Liver (tissue), 9 donors: Measurements from ENCODE around the gene FUS. TPM values are rescaled to one million over a fixed set of nuclear protein-coding genes. Genes with fewer than 3 reads are reported as not detected.

Experiments used
- DNase-seq: peaks from one replicate; pipeline ENCODE4 v3.0.0-alpha.2; 2017; ENCODE audit warnings: low spot score
- H3K27ac ChIP-seq, 2 donors: one replicate each; pipeline ENCODE4 v1.7.0; 2013; ENCODE audit warnings: inconsistent platforms in 2 of 2, low read length in 2 of 2, control low read depth in 1 of 2, low read depth in 1 of 2, mild to moderate bottlenecking in 1 of 2
- H3K27me3 ChIP-seq, 4 donors: one replicate each; pipeline versions ENCODE4 v1.6.1 to v1.7.0; 2013; ENCODE audit warnings: low read length in 3 of 4, inconsistent platforms in 1 of 4, mild to moderate bottlenecking in 1 of 4, moderate library complexity in 1 of 4; ENCODE audit not compliant: control insufficient read depth in 4 of 4, insufficient read depth in 4 of 4
- H3K36me3 ChIP-seq, 4 donors: one replicate each; pipeline versions ENCODE4 v1.6.1 to v1.7.0; 2013; ENCODE audit warnings: low read length in 3 of 4, mild to moderate bottlenecking in 3 of 4, low read depth in 1 of 4, moderate library complexity in 1 of 4; ENCODE audit not compliant: control insufficient read depth in 4 of 4, insufficient read depth in 3 of 4
- H3K4me1 ChIP-seq, 4 donors: one replicate each; pipeline versions ENCODE4 v1.6.1 to v1.7.0; 2013; ENCODE audit warnings: low read length in 3 of 4, mild to moderate bottlenecking in 3 of 4, moderate library complexity in 1 of 4; ENCODE audit not compliant: control insufficient read depth in 4 of 4, insufficient read depth in 4 of 4
- H3K4me3 ChIP-seq, 3 donors: one replicate each; pipeline versions ENCODE4 v1.6.1 to v1.7.0; 2013; ENCODE audit warnings: low read length in 3 of 3, control low read depth in 1 of 3, low read depth in 1 of 3, mild to moderate bottlenecking in 1 of 3
- H3K9ac ChIP-seq, 2 donors: one replicate each; pipeline ENCODE4 v1.7.0; 2013; ENCODE audit warnings: low read length in 2 of 2, mild to moderate bottlenecking in 2 of 2, moderate library complexity in 2 of 2, control low read depth in 1 of 2, low read depth in 1 of 2
- H3K9me3 ChIP-seq, 4 donors: one replicate each; pipeline versions ENCODE4 v1.6.1 to v1.7.0; 2013; ENCODE audit warnings: low read length in 3 of 4; ENCODE audit not compliant: control insufficient read depth in 4 of 4
- EGR1 ChIP-seq, 2 donors: IDR thresholded peaks; 2 replicates each; pipeline ENCODE4 v1.6.1; 2016 to 2018; ENCODE audit warnings: antibody characterized with exemption in 2 of 2, low read depth in 2 of 2
- FOXA1 ChIP-seq: IDR thresholded peaks from 2 replicates; pipeline ENCODE4 v1.6.1; 2016; ENCODE audit warnings: antibody characterized with exemption
- FOXA2 ChIP-seq: IDR thresholded peaks from 2 replicates; pipeline ENCODE4 v1.6.1; 2016; ENCODE audit warnings: antibody characterized with exemption
- GABPA ChIP-seq, 2 donors: IDR thresholded peaks in 1 of 2; conservative IDR thresholded peaks in 1 of 2; 2 replicates each; pipeline ENCODE4 v1.6.1; 2016; ENCODE audit warnings: antibody characterized with exemption in 2 of 2, mild to moderate bottlenecking in 1 of 2, moderate library complexity in 1 of 2
- HNF4A ChIP-seq, 2 donors: conservative IDR thresholded peaks; 2 replicates each; pipeline ENCODE4 v1.6.1; 2016; ENCODE audit warnings: antibody characterized with exemption in 2 of 2, mild to moderate bottlenecking in 2 of 2
- HNF4G ChIP-seq: IDR thresholded peaks from 2 replicates; pipeline ENCODE4 v1.6.1; 2016; ENCODE audit warnings: antibody characterized with exemption
- JUND ChIP-seq, 2 donors: IDR thresholded peaks; 2 replicates each; pipeline ENCODE4 v1.6.1; 2016; ENCODE audit warnings: antibody characterized with exemption in 2 of 2
- NR2F2 ChIP-seq: IDR thresholded peaks from 2 replicates; pipeline ENCODE4 v1.6.1; 2016; ENCODE audit warnings: antibody characterized with exemption
- RAD21 ChIP-seq, 2 donors: IDR thresholded peaks; 2 replicates each; pipeline ENCODE4 v1.6.1; 2016; ENCODE audit warnings: antibody characterized with exemption in 2 of 2, mild to moderate bottlenecking in 2 of 2
- RXRA ChIP-seq, 2 donors: IDR thresholded peaks; 2 replicates each; pipeline ENCODE4 v1.6.1; 2017 to 2018; ENCODE audit warnings: antibody characterized with exemption in 2 of 2, mild to moderate bottlenecking in 1 of 2
- SP1 ChIP-seq: IDR thresholded peaks from 2 replicates; pipeline ENCODE4 v1.6.1; 2018; ENCODE audit warnings: antibody characterized with exemption, mild to moderate bottlenecking
- TAF1 ChIP-seq: conservative IDR thresholded peaks from 2 replicates; pipeline ENCODE4 v1.6.1; 2016; ENCODE audit warnings: antibody characterized with exemption, mild to moderate bottlenecking
- YY1 ChIP-seq: IDR thresholded peaks from 2 replicates; pipeline ENCODE4 v1.6.1; 2016; ENCODE audit warnings: antibody characterized with exemption, mild to moderate bottlenecking
- WGBS: extraction: QIAGEN DNeasy Blood & Tissue Kit; methylation state at CpG from one replicate; pipeline ENCODE4 v1.1.7; 2013; 5-methylcytosine and 5-hydroxymethylcytosine counted together
- polyA plus RNA-seq, 2 donors: library from polyadenylated mRNA; stranded (reverse) in 1 of 2; unstranded in 1 of 2; fragments of 200-250 nt in 1 of 2; fragments of >200 nt in 1 of 2; fragmentation: Nextera tagmentation in 1 of 2; extraction: Ambion mirVana in 1 of 2; gene quantifications; one replicate each; pipeline versions ENCODE4 v1.2.1 to v1.2.3, GENCODE V29; 2013 to 2015
- total RNA-seq, 2 donors: library from RNA; depleted of rRNA; stranded (reverse); fragments of >200 nt; gene quantifications; one replicate each; pipeline ENCODE4 v1.2.3, GENCODE V29; 2014
- TF ChIP-seq, protein P1 (sequence below): fragments of 150-350 bp; IDR thresholded peaks from 2 replicates; pipeline ENCODE4 v1.5.1; 2017; ENCODE audit warnings: improper control_type of control experiment, low read depth, low read length; ENCODE audit not compliant: missing input control
- TF ChIP-seq, protein P2 (sequence below): IDR thresholded peaks from 2 replicates; pipeline ENCODE4 v1.6.1; 2016; ENCODE audit warnings: antibody characterized with exemption
- TF ChIP-seq, protein P3 (sequence below): IDR thresholded peaks from 2 replicates; pipeline ENCODE4 v1.6.1; 2016; ENCODE audit warnings: antibody characterized with exemption
- TF ChIP-seq, protein P4 (sequence below): IDR thresholded peaks from 2 replicates; pipeline ENCODE4 v1.6.1; 2016; ENCODE audit warnings: antibody characterized with exemption, mild to moderate bottlenecking
- TF ChIP-seq, protein P5 (sequence below): IDR thresholded peaks from 2 replicates; pipeline ENCODE4 v1.6.1; 2016; ENCODE audit warnings: antibody characterized with exemption
- donor health status: healthy.
- donor health status: healthy.
- donor health status: healthy.
- donor health status: healthy.
- donor health status: healthy.

Gene FUS
- total and polyA plus RNA-seq, 4 donors = 7.5 to 51.5 (median 39.3) TPM

DNA sequence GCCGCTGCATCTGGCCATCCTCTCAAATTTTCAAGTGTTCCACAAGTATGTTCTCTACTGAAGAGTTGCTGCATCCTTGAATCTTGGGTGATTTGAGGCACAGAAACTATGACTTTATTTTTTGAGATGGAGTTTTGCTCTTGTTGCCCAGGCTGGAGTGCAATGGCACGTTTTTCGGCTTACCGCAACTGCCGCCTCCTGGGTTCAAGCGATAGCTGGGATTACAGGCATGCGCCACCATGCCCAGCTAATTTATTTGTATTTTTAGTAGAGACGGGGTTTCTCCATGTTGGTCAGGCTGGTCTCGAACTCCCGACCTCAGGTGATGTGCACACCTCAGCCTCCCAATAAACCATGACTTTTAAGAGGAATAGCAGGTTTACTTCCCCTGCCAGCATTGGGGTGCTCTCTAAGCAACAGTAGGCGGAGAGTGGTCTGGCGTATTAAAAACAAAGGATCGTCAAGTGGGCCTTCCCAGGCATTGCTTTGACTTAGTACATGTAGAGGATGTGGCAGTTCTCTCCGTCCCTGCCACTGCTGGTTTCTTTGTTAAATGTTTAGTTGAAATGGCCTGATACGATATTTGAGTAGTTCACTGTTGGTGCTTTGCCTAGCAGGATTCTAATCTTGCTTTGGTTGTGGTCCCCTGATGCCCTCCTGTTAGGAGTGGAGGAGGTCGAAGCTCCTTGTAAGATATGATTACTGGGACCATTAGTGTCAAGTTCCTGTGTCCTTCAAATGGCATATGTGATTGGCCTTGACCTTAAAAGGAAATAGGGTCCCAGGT lies 13.1 kb downstream of the FUS start:
- H3K27ac ChIP-seq = no peak overlapping the region
- no peak overlapping the region for H3K4me3 ChIP-seq
- WGBS = 94% methylated on average over 16 of the region's 16 CpGs
- H3K4me1 ChIP-seq = no peaks in the 10 kb centered on the region
- no peak for TF ChIP-seq HNF4G
- TF ChIP-seq SP1 = no peak
- TF ChIP-seq, protein P1, sequence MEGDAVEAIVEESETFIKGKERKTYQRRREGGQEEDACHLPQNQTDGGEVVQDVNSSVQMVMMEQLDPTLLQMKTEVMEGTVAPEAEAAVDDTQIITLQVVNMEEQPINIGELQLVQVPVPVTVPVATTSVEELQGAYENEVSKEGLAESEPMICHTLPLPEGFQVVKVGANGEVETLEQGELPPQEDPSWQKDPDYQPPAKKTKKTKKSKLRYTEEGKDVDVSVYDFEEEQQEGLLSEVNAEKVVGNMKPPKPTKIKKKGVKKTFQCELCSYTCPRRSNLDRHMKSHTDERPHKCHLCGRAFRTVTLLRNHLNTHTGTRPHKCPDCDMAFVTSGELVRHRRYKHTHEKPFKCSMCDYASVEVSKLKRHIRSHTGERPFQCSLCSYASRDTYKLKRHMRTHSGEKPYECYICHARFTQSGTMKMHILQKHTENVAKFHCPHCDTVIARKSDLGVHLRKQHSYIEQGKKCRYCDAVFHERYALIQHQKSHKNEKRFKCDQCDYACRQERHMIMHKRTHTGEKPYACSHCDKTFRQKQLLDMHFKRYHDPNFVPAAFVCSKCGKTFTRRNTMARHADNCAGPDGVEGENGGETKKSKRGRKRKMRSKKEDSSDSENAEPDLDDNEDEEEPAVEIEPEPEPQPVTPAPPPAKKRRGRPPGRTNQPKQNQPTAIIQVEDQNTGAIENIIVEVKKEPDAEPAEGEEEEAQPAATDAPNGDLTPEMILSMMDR = no peak
- TF ChIP-seq RXRA (IDR thresholded peaks at IDR 0.05) = no peak
- TF ChIP-seq RAD21 (IDR thresholded peaks at IDR 0.05) = no peak
- TF ChIP-seq, protein P2, sequence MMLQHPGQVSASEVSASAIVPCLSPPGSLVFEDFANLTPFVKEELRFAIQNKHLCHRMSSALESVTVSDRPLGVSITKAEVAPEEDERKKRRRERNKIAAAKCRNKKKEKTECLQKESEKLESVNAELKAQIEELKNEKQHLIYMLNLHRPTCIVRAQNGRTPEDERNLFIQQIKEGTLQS = no peak
- TF ChIP-seq, protein P3, sequence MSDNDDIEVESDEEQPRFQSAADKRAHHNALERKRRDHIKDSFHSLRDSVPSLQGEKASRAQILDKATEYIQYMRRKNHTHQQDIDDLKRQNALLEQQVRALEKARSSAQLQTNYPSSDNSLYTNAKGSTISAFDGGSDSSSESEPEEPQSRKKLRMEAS = no peak
- TF ChIP-seq FOXA1 = no peak
- TF ChIP-seq JUND (IDR thresholded peaks at IDR 0.05) = no peak
- TF ChIP-seq EGR1 (IDR thresholded peaks at IDR 0.05; ENCODE audit: low read depth in 2 of 2) = no peak
- TF ChIP-seq, protein P4, sequence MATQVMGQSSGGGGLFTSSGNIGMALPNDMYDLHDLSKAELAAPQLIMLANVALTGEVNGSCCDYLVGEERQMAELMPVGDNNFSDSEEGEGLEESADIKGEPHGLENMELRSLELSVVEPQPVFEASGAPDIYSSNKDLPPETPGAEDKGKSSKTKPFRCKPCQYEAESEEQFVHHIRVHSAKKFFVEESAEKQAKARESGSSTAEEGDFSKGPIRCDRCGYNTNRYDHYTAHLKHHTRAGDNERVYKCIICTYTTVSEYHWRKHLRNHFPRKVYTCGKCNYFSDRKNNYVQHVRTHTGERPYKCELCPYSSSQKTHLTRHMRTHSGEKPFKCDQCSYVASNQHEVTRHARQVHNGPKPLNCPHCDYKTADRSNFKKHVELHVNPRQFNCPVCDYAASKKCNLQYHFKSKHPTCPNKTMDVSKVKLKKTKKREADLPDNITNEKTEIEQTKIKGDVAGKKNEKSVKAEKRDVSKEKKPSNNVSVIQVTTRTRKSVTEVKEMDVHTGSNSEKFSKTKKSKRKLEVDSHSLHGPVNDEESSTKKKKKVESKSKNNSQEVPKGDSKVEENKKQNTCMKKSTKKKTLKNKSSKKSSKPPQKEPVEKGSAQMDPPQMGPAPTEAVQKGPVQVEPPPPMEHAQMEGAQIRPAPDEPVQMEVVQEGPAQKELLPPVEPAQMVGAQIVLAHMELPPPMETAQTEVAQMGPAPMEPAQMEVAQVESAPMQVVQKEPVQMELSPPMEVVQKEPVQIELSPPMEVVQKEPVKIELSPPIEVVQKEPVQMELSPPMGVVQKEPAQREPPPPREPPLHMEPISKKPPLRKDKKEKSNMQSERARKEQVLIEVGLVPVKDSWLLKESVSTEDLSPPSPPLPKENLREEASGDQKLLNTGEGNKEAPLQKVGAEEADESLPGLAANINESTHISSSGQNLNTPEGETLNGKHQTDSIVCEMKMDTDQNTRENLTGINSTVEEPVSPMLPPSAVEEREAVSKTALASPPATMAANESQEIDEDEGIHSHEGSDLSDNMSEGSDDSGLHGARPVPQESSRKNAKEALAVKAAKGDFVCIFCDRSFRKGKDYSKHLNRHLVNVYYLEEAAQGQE = no peak
- TF ChIP-seq NR2F2 = no peak
- TF ChIP-seq HNF4A (conservative IDR thresholded peaks at IDR 0.05) = no peak
- TF ChIP-seq, protein P5, sequence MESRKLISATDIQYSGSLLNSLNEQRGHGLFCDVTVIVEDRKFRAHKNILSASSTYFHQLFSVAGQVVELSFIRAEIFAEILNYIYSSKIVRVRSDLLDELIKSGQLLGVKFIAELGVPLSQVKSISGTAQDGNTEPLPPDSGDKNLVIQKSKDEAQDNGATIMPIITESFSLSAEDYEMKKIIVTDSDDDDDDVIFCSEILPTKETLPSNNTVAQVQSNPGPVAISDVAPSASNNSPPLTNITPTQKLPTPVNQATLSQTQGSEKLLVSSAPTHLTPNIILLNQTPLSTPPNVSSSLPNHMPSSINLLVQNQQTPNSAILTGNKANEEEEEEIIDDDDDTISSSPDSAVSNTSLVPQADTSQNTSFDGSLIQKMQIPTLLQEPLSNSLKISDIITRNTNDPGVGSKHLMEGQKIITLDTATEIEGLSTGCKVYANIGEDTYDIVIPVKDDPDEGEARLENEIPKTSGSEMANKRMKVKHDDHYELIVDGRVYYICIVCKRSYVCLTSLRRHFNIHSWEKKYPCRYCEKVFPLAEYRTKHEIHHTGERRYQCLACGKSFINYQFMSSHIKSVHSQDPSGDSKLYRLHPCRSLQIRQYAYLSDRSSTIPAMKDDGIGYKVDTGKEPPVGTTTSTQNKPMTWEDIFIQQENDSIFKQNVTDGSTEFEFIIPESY = no peak
- TF ChIP-seq TAF1 = no peak
- TF ChIP-seq GABPA (IDR thresholded peaks at IDR 0.05 in 1 of 2, conservative IDR thresholded peaks at IDR 0.05 in 1 of 2) = no peak
- TF ChIP-seq YY1 = no peak
- TF ChIP-seq FOXA2 = no peak
- no peak overlapping the region for H3K9ac ChIP-seq
- DNase-seq = no peak
- H3K9me3 ChIP-seq = no peaks in the 10 kb centered on the region
- peaks cover 24 to 66% (median 58%) of the 10 kb centered on the region in 4 donors for H3K36me3 ChIP-seq
- H3K27me3 ChIP-seq = no peaks in the 10 kb centered on the region
